GM18951 (cell line): ENCODE data around the gene CDY1.
"Not testable (repeated sequence)": the region's sequence is repeated elsewhere in the genome, so short reads cannot be mapped to it uniquely, and the experiment has no call there.

ENCODE experiments used
- in situ Hi-C: fragments of 300-500 bp; cut with MboI; formaldehyde crosslinking; loops from one replicate; pipeline ENCODE4 v1.12.0; 2022; ENCODE audit warnings: low sequenced_read_pairs, mixed read lengths, inconsistent platforms; ENCODE audit not compliant: unreplicated experiment

CDY1 gene

GRCh38 chrY:25621817-25622216, at the start of gene CDY1:
TSS of gene CDY1 (plus strand) at chrY:25622117. CDS start at chrY:25622443, 326 bp downstream.
- in situ Hi-C loops, result not testable (repeated sequence)

GRCh38 chrY:25593336-25593735, 28.6 kb upstream of the CDY1 start:
- in situ Hi-C loops, result not testable (repeated sequence)

- in situ Hi-C loops, result not testable (repeated sequence)
Measured at GRCh38 chrY:25620209-25620608, 1.7 kb upstream of the CDY1 start.

- in situ Hi-C loops, result not testable (repeated sequence)
Measured at GRCh38 chrY:25626524-25626923, 4.6 kb downstream of the CDY1 start.

GRCh38 chrY:25630383-25631112, 8.6 kb downstream of the CDY1 start:
- in situ Hi-C loops, result not testable (repeated sequence)

- in situ Hi-C loops, result not testable (repeated sequence)
Measured at GRCh38 chrY:25639852-25640251, 17.9 kb downstream of the CDY1 start.

GRCh38 chrY:25643024-25643915, 21.4 kb downstream of the CDY1 start:
- in situ Hi-C loops, result not testable (repeated sequence)
